ENCODE results near the gene DCLK1. TPM values are rescaled to one million over a fixed set of nuclear protein-coding genes. Genes with fewer than 3 reads are reported as not detected.
A peak's percentile ranks its signal among the peaks of the same experiment; 100 is the strongest.

DCLK1 gene
- total RNA-seq, 1 donor from 2014 or later, result 9.9 TPM

GRCh38 chr13:36061621-36062020 lies 69.6 kb downstream of the DCLK1 start:
- intact Hi-C loops (cut with micrococcal nuclease), result no loop called here
- ATAC-seq (no peak), DNase-seq (no peak)

DNA sequence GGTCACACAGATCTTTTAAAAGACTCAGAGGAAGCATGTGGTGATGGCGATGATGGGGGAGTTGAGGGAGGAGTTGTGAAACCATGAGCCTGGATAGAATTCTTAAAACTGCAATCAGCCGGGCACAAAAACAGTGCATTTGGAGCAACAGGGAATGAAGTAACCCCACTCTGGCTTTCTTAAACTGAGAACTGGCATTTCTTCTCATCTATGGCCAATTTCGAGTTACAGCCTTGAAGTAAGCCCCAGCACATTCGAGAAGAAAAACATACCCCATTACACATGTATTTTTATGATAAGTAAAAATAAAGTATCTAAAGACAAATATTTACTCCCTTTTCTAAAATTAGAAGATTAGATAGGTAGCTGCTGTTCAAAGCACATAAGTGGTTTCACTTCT lies 70.1 kb downstream of the DCLK1 start:
- intact Hi-C loops (cut with micrococcal nuclease), result no loop called here

GRCh38 chr13:36059321-36059720 lies 71.9 kb downstream of the DCLK1 start:
- no peak for ATAC-seq
- peak; percentile 32 for DNase-seq
- intact Hi-C loops (cut with micrococcal nuclease), result no loop called here

More for the DNA sequence above, 70.1 kb downstream of the DCLK1 start:
- DNase-seq (no peak), ATAC-seq (no peak)

GRCh38 chr13:36058116-36058515 lies 73.1 kb downstream of the DCLK1 start:
- no peak for DNase-seq
- intact Hi-C loops (cut with micrococcal nuclease), result no loop called here
- no peak for ATAC-seq

DNA sequence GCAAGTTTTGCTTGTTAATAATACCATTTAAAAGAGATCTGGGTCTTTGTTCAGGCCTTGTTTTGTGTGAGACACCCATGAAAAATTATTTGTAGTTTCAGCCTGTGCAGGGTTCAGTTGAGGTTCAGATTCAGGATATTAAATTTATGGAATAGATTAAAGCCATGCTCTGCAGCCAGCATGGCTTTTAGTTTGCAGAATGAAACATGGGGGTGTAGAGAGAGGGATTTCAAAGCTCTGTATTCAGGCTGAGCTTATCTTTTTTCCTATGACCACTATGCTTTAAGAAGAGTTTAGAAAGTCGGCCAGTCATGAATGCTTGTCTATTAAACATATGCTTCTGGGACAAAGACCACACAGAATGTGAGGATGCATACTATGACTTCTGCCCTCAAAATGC lies 73.6 kb downstream of the DCLK1 start:
- DNase-seq, result no peak
- intact Hi-C loops (cut with micrococcal nuclease), result no loop called here
- ATAC-seq, result no peak

GRCh38 chr13:36057041-36057440 lies 74.1 kb downstream of the DCLK1 start:
- ATAC-seq (no peak), DNase-seq (no peak)
- intact Hi-C loops (cut with micrococcal nuclease), result no loop called here

DNA sequence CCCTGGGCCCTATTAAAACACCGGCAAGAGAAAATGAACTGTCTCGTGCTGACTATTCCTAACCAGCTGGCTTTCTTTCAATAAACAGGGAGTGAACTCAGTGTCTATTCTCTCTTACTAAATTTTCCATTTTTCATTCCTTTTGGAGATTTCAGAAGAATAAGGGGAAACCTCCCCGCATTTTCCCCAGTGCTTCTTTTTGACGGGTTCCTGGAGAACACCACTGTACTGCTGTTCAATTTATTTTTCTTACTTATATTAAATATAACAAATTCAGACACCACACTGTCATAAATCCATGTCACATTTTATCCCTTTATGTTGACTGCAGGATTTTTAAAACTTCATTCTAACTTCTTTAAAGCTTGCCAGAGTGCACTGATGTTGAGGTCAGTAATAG lies 75.8 kb downstream of the DCLK1 start:
- intact Hi-C loops (cut with micrococcal nuclease), result no loop called here
- no peak for ATAC-seq

DNA sequence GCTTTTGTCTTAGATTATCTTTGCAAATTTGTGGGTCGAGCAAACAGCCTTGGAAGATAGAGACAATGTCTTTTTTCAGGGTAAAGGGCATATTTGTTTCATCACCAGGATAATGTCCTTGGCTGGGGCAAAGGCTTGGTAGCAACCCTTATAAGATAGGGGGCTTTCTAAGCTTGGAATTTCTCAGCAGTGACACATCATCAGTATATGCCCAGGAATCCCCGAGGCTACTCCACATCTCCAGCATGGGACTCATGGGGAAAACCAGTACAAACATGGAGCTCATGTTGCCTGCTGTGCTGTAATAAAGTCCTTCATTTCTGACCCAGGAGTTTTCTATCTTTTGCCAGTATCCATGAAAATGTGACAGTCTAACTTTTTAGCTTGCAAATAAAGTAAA lies 77.1 kb downstream of the DCLK1 start:
- DNase-seq, result no peak
- no peak for ATAC-seq
- intact Hi-C loops (cut with micrococcal nuclease), result no loop called here

More for the DNA sequence above, 75.8 kb downstream of the DCLK1 start:
- no peak for DNase-seq

DNA sequence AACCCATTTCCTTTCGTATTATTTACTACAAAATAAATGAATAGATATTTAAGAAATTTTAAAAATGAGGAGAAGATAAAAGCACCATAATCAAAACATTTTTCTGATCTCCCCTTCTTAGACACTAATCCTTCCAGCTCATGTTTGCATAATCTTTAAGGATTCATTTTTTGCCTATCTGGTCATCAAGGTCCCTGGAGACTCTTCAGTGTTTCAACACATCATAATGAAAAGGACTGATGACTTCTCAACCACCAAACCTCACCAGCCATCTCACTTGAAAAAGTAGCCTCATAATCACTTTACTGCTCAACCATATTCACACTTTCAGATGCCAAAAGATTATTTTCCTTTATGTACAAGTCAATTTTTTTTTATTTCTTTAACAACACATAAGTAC lies 80.1 kb downstream of the DCLK1 start:
- intact Hi-C loops (cut with micrococcal nuclease), result no loop called here
- DNase-seq, result no peak
- ATAC-seq, result no peak

DNA sequence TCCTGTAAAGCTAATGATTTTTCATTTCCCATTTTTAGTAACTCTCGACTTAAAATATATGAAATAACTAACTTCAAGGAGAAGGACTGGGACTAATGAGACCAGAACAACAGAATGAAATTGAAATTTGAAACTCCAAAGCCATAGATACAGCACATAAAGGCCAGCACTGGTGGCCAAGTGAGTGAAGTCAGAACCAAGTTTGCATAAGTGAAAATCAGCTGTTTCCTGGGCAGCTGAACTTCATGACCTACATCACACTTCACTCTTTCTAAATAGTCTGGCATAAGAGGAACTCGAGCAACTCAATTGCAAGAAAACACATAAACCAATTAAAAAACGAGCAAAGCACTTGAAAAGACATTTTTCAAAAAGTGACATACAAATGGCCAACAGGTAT lies 84.5 kb downstream of the DCLK1 start:
- no peak for DNase-seq
- ATAC-seq, result no peak
- intact Hi-C loops (cut with micrococcal nuclease), result no loop called here

DNA sequence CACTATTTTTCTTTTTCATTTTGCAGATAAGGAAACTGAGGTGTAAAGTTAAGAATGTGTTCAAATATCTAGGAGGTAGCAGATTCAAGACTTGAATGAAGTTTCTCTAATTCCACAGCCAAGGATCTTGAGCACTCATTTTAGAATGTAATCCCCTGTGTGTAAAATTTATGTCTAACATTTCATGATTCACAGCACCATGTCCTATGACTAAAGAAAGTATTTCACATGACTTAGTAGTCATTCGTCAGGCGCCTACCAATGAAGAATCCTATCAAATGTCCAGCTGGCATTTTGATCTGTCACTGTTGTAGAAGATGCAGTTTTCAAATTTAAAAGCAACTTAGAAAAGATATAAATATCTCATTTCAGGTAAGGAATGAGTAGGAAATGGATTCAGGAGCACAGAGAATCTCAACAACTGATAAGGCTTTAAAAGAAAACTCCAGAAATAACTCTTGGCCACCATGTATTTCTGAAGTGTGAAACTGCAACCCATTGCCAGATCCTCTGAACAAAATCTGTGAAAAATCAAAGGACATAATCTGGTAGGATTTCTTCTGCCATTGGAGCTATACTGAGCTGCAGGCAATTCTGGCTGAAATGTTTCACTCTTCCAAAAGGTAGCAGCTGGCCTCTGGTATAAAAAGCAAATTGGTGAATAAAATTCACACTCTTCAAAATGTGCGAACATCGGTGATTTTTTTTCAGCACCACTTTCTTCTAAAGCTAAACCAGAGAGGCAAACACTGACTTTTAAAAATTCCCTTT lies 92.2 kb downstream of the DCLK1 start:
- intact Hi-C loops (cut with micrococcal nuclease), result no loop called here
- no peak for DNase-seq
- ATAC-seq, result no peak

DNA sequence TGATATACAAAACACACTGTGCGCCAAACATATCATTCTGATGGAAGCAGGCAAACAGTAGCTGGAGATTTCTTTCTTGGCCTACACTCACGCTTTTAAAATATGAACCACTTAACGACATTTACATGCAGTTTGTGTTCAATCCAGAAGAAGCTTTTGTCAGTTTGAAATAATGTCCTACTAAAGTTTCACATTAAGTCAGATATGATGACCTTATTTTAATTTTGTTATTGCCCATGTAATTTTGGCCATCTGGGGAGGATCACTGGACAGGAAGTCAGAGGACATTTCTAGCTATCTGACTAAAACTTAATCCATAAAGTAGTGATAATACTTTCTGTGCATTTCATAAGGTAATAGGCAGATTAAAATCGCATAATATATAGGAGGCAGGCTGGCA lies 98.1 kb downstream of the DCLK1 start:
- DNase-seq (no peak), ATAC-seq (no peak)
- intact Hi-C loops (cut with micrococcal nuclease), result no loop called here

DNA sequence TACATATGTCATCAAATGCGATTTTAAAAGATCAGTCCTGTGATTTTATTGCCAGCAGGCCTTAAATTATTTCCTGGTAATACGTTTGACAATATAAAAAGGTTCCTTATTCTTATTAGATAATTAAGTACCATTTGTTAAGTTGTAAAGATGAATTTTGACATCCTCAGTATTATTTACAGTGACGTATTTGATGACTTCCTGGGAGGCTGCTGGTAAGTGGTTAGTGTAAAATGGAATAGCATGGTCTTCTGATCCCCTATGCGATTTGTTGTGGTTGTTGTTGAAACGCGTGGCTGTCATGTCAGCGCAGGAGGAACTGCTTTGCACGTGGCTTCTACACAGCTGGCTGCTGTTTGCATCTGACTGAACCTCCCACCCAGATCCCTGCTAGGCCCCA lies 99.7 kb downstream of the DCLK1 start:
- ATAC-seq (no peak), DNase-seq (no peak)
- intact Hi-C loops (cut with micrococcal nuclease), result no loop called here

DNA sequence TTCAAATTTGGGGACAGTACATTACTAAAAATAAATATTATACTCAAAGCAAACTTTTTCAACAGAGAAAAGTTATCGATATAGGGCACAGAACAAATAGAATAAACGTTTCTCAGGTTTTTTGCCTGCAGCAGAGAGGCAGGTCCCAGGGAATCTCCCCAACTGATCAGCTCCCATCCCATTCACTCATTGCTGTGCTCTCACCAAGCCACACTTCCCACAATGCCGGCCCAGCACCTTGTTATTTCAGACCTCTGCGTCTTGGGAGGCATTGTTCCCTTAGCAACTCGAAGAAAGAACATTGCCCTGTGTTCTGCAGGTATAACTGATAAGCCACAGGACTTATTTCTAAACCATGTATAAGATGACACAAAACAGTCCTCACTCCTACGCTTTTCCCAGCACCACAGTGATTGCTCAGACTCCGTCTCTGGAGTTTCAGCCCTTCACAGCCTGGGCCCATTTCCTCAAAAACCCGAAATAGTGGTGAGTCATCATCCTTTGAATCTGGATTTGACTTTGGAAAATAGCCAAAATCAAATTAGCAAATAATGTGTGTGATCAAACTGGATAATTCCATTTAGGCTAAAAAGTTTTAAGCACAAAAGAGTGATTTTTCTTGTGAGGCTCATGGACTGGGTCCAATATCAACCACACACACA lies 100.4 kb downstream of the DCLK1 start:
- intact Hi-C loops (cut with micrococcal nuclease), result no loop called here
- DNase-seq, result no peak

DNA sequence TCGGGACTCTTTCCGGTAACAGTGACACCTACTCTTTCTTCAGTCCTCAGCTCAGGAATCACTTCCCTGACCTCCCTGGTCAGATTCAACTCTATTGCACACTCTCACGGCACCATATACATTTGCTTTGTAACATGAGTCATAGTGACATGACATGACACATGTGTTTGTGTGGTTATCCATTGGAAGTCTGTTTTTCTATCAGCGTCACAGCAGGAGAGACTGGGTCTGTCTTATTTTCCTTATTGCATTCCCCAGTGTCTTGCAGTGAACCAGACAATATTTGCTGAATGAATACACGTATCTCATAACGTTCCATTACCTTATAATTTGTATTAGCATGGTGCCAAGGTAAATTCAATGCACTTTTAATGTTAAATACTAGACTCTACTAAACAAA lies 102.0 kb downstream of the DCLK1 start:
- DNase-seq (no peak), ATAC-seq (no peak)
- intact Hi-C loops (cut with micrococcal nuclease), result no loop called here

More for the DNA sequence above, 100.4 kb downstream of the DCLK1 start:
- peak; percentile 64 for ATAC-seq

GRCh38 chr13:36028359-36029025 lies 102.7 kb downstream of the DCLK1 start:
- DNase-seq (no peak), ATAC-seq (no peak)
- intact Hi-C loops (cut with micrococcal nuclease), result no loop called here

GRCh38 chr13:36026531-36026930 lies 104.7 kb downstream of the DCLK1 start:
- no peak for ATAC-seq
- intact Hi-C loops (cut with micrococcal nuclease), result no loop called here
- no peak for DNase-seq

- intact Hi-C loops (cut with micrococcal nuclease), result no loop called here
Observed at GRCh38 chr13:36014763-36015162, 116.4 kb downstream of the DCLK1 start.

GRCh38 chr13:36006894-36007675 lies 124.1 kb downstream of the DCLK1 start:
- ATAC-seq (no peak), DNase-seq (no peak)
- intact Hi-C loops (cut with micrococcal nuclease), result no loop called here

More at GRCh38 chr13:36014763-36015162, 116.4 kb downstream of the DCLK1 start:
- ATAC-seq, result no peak
- no peak for DNase-seq

GRCh38 chr13:36006347-36006746 lies 124.8 kb downstream of the DCLK1 start:
- no peak for ATAC-seq
- intact Hi-C loops (cut with micrococcal nuclease), result no loop called here
- no peak for DNase-seq

Data from left ventricle myocardium superior (tissue), 1 donor.